Upper lobe of left lung (tissue), 6 donors: ENCODE data around the gene DENND2C. TPM values are rescaled to one million over a fixed set of nuclear protein-coding genes. Genes with fewer than 3 reads are reported as not detected.

Experiments used
- small RNA-seq, 4 donors: library from RNA; depleted of rRNA; stranded (forward); fragments of <200 nt; gene quantifications; one replicate each; pipeline ENCODE3, GENCODE V24; 2016
- total RNA-seq, 6 donors: library from RNA; depleted of rRNA in 4 of 6; stranded (reverse); fragments of >200 nt in 4 of 6; gene quantifications; one replicate each; pipeline versions ENCODE4 v1.1.0 to v1.2.1, GENCODE V29; 2016 to 2021
- donor health status: DM: no; HTN: no; CAD: no; lungs with moderate emphysema.
- donor health status: DM: no; HTN: yes; CAD: no; lungs with severe emphysema.

The DENND2C gene
- total RNA-seq, 6 donors from 2014 or later = 2.1 to 6.5 (median 3.6) TPM

Small RNAs within 50 kb of the gene (small RNA-seq; reads per million reads assigned to genes)
- 0 reads per million in 4 donors for gene RN7SL432P

Other genes starting within 250 kb of the DENND2C start
- gene TRIM33, start 158.8 kb downstream of the DENND2C start, total RNA-seq = 10 to 100 TPM; 27.9 to 92.2 (median 40.6) TPM
- 10 to 100 TPM; 11.5 to 35.0 (median 27.3) TPM for gene BCAS2, start 88.4 kb downstream of the DENND2C start, total RNA-seq
- under 1 TPM in 3 of 6 donors, not detected in 3; 0.26 to 0.77 (median 0.30) TPM for gene AMPD1, start 25.5 kb upstream of the DENND2C start, total RNA-seq
- gene NRAS, start 46.7 kb upstream of the DENND2C start, total RNA-seq = 10 to 100 TPM; 11.5 to 36.6 (median 25.4) TPM
- gene CSDE1, start 87.9 kb upstream of the DENND2C start, total RNA-seq = 100 to 1,000 TPM; 223 to 548 (median 373) TPM
- gene SIKE1, start 110.6 kb upstream of the DENND2C start, total RNA-seq = 10 to 100 TPM in 5 of 6 donors, 1 to 10 TPM in 1; 6.0 to 36.3 (median 28.7) TPM
- gene SYCP1, start 184.8 kb upstream of the DENND2C start, total RNA-seq = not detected